Measurements from ENCODE around the gene RTL1. TPM values are rescaled to one million over a fixed set of nuclear protein-coding genes. Genes with fewer than 3 reads are reported as not detected.

The RTL1 gene
- polyA plus RNA-seq, 3 donors, result 0.01 TPM; not detected in 2

GRCh38 chr14:100841066-100841760 is 62.3 kb downstream of the RTL1 start:
- 88 to 89% (median 89%) methylated on average over 21 of the region's 21 CpGs for WGBS, 3 donors
- H3K27ac ChIP-seq (ENCODE audit: low read depth, low read length), result no peak overlapping the region

- 87 to 92% (median 91%) methylated on average over 21 of the region's 21 CpGs for WGBS, 3 donors
- H3K27ac ChIP-seq (ENCODE audit: low read depth, low read length), result no peak overlapping the region
Observed at GRCh38 chr14:100840286-100841065, 63.0 kb downstream of the RTL1 start.

DNA sequence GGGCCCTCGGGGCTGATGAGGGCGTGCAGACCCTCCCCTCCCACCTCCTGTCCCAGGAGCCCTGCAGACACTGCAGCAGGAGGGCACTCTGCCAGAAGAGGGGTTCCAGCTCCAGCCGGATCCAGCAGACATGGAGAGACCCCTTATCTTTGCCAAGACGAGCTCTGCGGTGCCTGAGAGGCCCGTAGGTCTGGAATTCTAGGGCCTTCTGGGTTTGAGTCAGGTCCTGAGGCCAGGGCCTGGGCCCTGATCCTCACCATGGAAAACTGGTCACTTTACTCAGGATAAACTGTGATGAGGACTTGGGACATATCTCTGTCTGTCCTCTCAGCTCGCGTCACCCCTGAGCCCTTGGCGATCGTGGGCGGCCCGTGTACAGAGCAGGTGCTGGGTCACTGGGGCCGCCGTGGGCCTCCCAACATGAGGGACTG is 63.8 kb downstream of the RTL1 start:
- no peak overlapping the region for H3K27ac ChIP-seq (ENCODE audit: low read depth, low read length)
- WGBS, 3 donors, result 72 to 78% (median 76%) methylated on average over 14 of the region's 14 CpGs

DNA sequence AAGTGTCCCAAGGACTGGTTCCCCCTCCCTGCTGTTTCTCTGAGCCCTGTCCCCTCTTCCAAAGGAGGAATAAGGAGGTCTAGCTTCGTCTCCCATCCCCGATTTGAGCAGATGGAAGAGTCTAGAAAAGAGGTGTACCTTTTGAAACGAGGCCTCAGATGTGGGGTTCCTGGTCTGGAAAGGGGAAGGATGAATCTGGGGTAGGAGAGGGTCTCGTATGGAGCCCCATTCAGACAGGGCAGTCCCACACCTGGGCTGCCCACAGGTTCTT is 64.3 kb downstream of the RTL1 start:
- WGBS, 3 donors, result 65 to 74% (median 70%) methylated on average over 4 of the region's 4 CpGs
- H3K27ac ChIP-seq (ENCODE audit: low read depth, low read length), result no peak overlapping the region

- WGBS, 3 donors, result 80 to 90% (median 83%) methylated on average over 14 of the region's 14 CpGs
- no peak overlapping the region for H3K27ac ChIP-seq (ENCODE audit: low read depth, low read length)
Observed at GRCh38 chr14:100838493-100839314, 64.8 kb downstream of the RTL1 start.

DNA sequence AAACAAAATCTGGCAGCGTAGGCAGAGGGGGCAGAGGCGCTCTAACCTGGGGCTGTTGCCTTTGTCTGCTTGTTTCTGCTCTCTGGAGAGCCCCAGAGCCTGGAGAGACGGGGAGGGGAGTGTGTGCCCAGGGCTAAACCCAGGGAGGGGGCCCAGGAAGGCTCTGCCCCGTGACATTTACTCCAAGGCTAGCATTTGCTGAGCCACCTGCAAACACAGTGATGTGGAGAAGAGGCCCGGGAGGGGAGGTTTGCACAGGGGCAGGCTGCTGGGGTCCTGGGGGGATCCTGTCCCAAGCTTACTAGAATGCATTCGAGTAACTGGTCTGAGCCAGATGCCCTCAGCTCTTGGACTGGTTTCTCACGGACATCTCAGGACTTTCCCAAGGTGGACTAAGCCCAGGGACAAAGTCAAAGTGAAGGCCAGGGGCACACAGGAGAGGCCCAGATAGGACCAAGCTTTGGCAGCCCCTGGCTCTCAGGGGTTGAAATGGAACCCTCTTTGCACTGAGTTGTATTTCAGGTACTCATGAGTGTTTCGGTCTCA is 65.6 kb downstream of the RTL1 start:
- H3K27ac ChIP-seq (ENCODE audit: low read depth, low read length), result no peak overlapping the region

DNA sequence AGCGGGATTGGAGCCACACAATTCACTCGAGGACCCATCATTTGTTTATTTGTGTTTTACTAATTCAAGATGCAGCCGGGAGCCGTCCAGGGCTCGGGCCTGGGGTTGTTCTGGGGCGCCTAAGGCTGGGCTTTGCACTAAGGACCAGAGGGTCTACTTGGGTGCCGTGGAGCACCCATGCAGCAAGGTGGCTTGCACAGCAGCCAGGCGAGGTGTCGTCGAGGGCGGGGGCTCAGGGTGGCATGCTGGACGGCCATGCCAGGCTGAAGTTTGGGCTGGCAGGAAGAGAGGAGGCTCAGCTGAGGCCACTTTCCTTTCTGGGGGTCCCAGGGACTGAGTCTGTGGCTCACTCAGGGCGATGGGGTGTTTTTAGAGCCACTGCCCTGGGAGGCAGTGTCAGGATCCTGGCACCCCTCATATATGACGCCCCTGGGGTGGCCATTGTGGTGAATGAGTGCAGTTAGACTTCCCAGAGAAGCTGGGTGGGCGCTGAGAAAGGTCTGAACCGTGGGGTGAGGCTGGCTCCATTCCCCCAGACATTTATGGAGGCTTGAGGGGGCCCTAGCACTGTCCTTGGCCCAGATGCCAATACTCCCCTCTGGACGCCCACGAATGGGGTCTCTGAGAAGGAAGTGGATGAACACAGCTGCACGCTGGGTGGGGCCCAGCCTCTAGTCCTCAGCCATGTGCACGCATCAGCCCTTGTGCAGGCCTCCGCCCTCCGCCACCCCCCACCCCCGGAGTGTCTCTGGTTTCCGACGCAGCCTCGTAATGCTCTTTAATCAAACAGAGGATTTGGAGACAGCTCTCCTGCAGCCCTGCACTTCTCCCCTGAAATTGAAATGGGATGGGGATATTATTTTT is 66.3 kb downstream of the RTL1 start:
- H3K27ac ChIP-seq (ENCODE audit: low read depth, low read length), result no peak overlapping the region
- 84 to 86% (median 86%) methylated on average over 26 of the region's 26 CpGs for WGBS, 3 donors

More for the DNA sequence above, 65.6 kb downstream of the RTL1 start:
- WGBS, 3 donors, result 82 to 92% (median 89%) methylated on average over 8 of the region's 8 CpGs

DNA sequence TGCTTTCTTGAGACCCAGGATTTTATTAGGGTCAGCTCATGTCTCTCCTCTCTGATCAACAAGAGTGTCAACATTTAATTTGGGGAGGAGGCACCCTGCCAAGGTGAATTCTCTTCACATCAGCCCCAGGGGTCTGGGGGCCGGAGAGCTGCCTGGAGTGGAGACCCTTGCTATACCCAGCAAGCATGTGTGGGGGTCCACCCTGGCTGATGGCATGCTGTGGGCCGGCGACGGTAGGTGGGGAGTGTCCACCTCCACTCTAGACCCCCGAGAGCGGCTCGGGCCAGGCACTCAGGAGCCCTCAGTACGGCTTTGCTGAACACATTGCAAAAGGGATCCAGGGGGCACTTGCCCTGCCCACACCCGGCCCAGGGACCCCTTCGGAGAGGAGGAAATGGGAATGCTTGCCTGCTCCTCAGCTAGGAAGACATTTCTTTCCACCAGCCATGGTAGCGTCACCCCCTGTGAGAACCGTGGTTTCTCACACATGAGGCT is 67.2 kb downstream of the RTL1 start:
- no peak overlapping the region for H3K27ac ChIP-seq (ENCODE audit: low read depth, low read length)
- 91 to 94% (median 91%) methylated on average over 12 of the region's 12 CpGs for WGBS, 3 donors

DNA sequence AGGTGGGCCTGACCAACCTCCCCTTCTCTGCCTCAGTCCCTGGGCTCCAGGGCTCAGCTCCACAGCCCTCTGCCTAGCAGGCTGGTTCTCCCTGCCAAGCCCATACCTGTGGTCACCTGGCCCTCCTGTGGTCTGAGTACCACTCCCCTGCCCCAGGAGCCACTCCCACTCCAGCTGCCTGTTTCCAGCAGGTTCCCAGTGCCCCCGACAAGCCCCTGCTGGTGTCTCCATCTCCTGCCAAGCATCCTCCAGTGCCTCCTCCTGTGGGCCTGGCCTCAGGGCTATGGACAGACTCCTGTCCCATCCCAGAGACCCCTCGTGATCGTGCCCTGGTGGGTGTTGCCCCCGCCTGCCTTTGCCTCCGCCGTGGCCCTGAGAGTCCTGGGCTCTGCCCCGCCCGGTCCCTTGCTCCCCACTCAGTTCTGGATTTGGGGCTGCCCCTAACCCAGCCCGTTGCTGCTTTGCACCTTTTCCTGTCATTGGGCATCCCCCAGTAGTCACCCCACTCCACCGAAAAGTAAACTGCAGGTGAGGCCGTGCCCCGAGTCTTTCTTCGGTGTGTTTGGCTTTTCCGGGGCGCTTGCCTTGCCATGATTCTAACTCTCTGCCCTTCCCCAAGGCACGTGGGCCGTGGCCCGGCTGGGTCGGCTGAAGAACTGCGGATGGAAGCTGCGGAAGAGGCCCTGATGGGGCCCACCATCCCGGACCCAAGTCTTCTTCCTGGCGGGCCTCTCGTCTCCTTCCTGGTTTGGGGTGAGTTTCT is 67.8 kb downstream of the RTL1 start:
- H3K27ac ChIP-seq (ENCODE audit: low read depth, low read length), result no peak overlapping the region
- 85 to 88% (median 87%) methylated on average over 24 of the region's 24 CpGs for WGBS, 3 donors

DNA sequence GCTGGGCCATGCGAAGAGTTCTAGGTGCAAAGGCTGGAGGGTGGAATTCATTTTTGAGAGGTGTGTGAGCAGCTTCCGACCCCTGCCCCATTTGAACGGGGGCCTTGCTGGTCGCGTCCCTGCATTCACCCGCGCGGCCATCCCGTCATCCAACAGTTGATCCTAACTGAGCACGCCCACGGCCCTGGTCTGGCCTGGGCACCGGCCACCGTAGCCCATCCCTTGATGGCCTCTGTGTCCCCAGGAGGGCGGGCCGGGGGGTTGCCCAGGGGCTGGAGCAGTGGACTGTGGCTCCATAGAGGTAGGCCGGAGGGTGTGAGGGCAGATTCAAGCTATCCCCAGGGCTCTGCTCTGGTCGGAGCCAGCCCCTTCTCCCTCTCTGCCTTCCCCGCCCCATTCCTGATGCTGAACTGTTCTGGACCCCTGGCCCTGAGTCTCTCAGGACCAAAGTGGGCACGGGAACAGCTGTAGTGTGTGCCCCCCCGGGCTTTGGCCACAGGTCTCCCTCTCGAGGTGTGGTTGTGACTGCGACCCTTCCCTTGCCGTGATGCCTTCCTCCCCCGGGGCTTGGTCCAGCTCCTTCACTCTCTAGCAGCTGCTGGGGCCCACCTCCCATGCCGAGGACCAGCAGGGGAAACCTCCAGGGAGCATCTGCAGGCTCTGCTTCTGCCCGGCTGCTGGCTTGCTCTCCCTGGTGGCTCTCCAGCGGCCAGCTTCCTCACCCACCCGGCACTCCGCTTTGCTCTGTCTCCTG is 68.6 kb downstream of the RTL1 start:
- 78 to 84% (median 80%) methylated on average over 26 to 29 of the region's 29 CpGs for WGBS, 3 donors
- no peak overlapping the region for H3K27ac ChIP-seq (ENCODE audit: low read depth, low read length)

DNA sequence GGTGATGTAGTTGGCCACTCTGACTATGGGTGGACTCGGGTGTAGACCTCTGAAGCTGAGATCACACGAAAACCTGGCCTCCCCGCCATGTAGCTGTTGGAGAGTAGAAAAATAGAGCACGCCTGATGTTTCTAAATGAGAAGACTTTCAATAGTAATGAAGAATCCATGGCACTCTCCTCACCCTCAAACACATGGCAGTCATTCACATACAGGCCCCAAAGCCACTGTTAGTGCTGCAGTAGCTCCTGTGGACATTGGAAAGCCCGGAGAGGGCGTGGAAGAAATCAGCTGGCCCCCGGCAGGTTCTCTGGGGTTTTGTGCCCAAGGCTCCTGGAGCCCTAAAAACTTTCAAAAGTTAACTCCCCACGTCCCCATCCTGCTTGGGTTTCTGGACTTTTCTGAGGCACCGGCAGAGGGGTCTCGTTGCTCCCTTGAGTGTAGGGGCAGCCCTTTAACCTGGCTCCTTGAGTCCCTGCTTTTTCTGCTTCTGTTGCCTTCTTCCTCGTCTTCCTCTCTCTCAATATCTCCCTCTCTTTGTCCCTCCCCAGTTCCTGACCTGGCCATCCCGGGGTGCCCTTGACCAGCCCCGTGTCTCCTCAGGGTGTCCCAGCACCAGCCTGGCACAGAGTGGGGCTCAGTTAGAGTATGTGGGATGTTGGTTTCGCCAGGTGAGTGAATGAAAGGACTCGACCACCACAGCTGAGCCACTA is 69.3 kb downstream of the RTL1 start:
- WGBS, 3 donors, result 87 to 91% (median 91%) methylated on average over 15 of the region's 15 CpGs
- no peak overlapping the region for H3K27ac ChIP-seq (ENCODE audit: low read depth, low read length)

- 82 to 93% (median 83%) methylated on average over 21 of the region's 21 CpGs for WGBS, 3 donors
Observed at GRCh38 chr14:100832311-100832960, 71.1 kb downstream of the RTL1 start.

GRCh38 chr14:100830681-100831080 is 72.8 kb downstream of the RTL1 start:
- WGBS, 3 donors, result 78 to 84% (median 81%) methylated on average over 8 of the region's 8 CpGs
- H3K27ac ChIP-seq (ENCODE audit: low read depth, low read length), result no peak overlapping the region

More at GRCh38 chr14:100832311-100832960, 71.1 kb downstream of the RTL1 start:
- no peak overlapping the region for H3K27ac ChIP-seq (ENCODE audit: low read depth, low read length)

All from adipose tissue (tissue), 3 donors.